Upper lobe of right lung (tissue), 1 donor: ENCODE results near the gene TEX54. TPM values are rescaled to one million over a fixed set of nuclear protein-coding genes. Genes with fewer than 3 reads are reported as not detected.

ENCODE experiments used
- ATAC-seq: fragments of 200-7000 bp; cut with Tn5 transposase; one replicate; pipeline ENCODE4 v1.9.1; 2020; ENCODE audit warnings: mild to moderate bottlenecking, moderate library complexity
- DNase-seq: peaks from one replicate; pipeline ENCODE4 v3.0.0-alpha.2; 2020
- H3K27ac ChIP-seq: fragments of 200-600 bp; one replicate; pipeline ENCODE4 v1.8.0; 2022
- H3K27me3 ChIP-seq: fragments of 200-600 bp; one replicate; pipeline ENCODE4 v1.8.0; 2022; ENCODE audit warnings: mild to moderate bottlenecking
- H3K36me3 ChIP-seq: fragments of 200-600 bp; one replicate; pipeline ENCODE4 v1.8.0; 2022
- H3K4me1 ChIP-seq: fragments of 200-600 bp; one replicate; pipeline ENCODE4 v1.8.0; 2022
- H3K4me3 ChIP-seq: fragments of 200-600 bp; one replicate; pipeline ENCODE4 v1.8.0; 2022; ENCODE audit warnings: mild to moderate bottlenecking
- H3K9me3 ChIP-seq: fragments of 200-600 bp; one replicate; pipeline ENCODE4 v1.8.0; 2022
- intact Hi-C: fragments of 100-400 bp; cut with DNase I; formaldehyde crosslinking; loops from one replicate; pipeline ENCODE4 v1.11.0; 2022
- microRNA-seq: library from miRNA; unstranded; fragments of <30 nt; microRNA quantifications from one replicate; pipeline ENCODE4 v1.2.0, GENCODE V29; 2020; ENCODE audit warnings: borderline microRNAs expressed
- total RNA-seq: library from RNA; stranded (reverse); fragmentation: NEBNext Ultra II Directional; extraction: Animal tissue kit (Norgen Biotek cat#: 25700); gene quantifications from one replicate; pipeline ENCODE4 v1.2.1, GENCODE V29; 2021
- TF ChIP-seq, protein P1 (sequence below): fragments of 200-600 bp; IDR thresholded peaks from one replicate; pipeline ENCODE4 v1.8.0; 2022; ENCODE audit warnings: antibody characterized with exemption
- donor health status: DM: no; HTN: yes; CAD: no; lungs with severe emphysema.

TEX54 gene
- total RNA-seq, 1 donor from 2014 or later, result not detected

- Histone ChIP-seq H3K9me3 (no peaks in the 10 kb centered on the region), H3K27me3 (no peaks in the 10 kb centered on the region), H3K27ac (no peak overlapping the region), H3K4me3 (no peak overlapping the region), H3K4me1 (peaks cover 44% of the 10 kb centered on the region), H3K36me3 (peaks cover 45% of the 10 kb centered on the region)
- intact Hi-C loops, result no loop called here
- DNase-seq (no peak), ATAC-seq (no peak)
- TF ChIP-seq, protein P1, sequence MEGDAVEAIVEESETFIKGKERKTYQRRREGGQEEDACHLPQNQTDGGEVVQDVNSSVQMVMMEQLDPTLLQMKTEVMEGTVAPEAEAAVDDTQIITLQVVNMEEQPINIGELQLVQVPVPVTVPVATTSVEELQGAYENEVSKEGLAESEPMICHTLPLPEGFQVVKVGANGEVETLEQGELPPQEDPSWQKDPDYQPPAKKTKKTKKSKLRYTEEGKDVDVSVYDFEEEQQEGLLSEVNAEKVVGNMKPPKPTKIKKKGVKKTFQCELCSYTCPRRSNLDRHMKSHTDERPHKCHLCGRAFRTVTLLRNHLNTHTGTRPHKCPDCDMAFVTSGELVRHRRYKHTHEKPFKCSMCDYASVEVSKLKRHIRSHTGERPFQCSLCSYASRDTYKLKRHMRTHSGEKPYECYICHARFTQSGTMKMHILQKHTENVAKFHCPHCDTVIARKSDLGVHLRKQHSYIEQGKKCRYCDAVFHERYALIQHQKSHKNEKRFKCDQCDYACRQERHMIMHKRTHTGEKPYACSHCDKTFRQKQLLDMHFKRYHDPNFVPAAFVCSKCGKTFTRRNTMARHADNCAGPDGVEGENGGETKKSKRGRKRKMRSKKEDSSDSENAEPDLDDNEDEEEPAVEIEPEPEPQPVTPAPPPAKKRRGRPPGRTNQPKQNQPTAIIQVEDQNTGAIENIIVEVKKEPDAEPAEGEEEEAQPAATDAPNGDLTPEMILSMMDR, result no peak
Measured at GRCh38 chr11:62789576-62789975, 43.1 kb downstream of the TEX54 start.

DNA sequence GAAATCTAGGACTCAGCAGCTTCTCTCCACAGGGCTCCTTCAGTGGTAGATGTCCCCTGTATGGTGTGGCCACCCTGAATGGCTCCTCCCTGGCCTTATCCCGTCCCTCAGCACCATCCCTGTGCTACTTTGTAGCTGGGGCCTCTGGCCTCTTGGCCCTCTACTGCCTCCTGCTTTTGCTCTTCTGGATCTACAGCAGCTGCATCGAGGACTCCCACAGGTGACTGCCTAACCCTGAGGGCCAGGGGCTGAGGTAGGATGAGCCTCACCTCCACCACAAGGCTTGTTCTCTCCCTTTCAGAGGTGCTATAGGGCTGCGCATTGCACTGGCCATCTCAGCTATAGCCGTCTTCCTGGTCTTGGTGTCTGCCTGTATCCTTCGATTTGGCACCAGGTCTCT lies 43.6 kb downstream of the TEX54 start:
- DNase-seq (no peak), ATAC-seq (no peak)
- Histone ChIP-seq H3K36me3 (peaks cover 39% of the 10 kb centered on the region), H3K27me3 (no peaks in the 10 kb centered on the region), H3K27ac (no peak overlapping the region), H3K4me1 (peaks cover 44% of the 10 kb centered on the region), H3K4me3 (no peak overlapping the region), H3K9me3 (no peaks in the 10 kb centered on the region)
- intact Hi-C loops, result no loop called here
- TF ChIP-seq, protein P1, result no peak

DNA sequence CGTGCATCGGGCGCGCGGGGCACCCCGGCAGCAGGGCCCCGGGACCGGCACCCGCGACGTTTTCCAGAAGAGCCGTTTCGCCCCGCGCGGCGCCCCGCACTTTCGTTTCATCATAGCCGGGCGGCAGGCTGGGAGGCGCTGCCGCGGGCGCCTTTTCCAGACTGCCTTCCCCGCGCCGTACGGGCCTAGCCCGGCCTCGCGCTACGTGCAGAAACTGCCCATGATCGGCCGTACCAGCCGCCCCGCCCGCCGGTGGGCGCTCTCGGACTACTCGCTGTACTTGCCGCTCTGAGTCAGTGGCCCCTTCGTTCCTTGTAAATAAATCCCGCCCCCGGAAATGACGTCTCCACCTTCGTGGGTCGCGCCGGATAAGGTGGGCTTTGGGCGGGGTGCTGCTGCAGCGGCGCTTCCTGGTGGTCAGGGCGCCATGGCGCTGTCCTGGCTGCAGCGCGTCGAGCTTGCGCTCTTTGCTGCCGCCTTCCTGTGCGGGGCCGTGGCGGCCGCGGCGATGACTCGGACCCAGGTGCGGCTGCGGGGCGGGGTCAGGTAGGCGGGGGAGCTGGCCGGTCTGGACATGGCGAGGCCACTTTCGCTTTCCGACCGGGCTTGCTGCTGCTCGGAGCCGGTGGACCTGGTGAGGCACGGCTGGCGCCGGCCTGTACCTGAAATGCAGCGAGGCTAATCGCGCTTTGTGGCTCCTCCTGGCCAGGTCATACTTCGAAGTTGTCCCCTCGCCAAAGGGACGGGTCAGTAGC lies 45.5 kb downstream of the TEX54 start, which contains the start of gene TMEM179B:
TSS of gene TMEM179B (plus strand) at position 398 of the 755 bp plus-strand sequence. CDS start at position 428, 30 bp downstream.
- Histone ChIP-seq H3K36me3 (peaks cover 28% of the 10 kb centered on the region), H3K9me3 (no peaks in the 10 kb centered on the region), H3K27ac (peak within 1 kb of the TSS; percentile 94), H3K4me1 (peaks cover 34% of the 10 kb centered on the region), H3K4me3 (peak within 1 kb of the TSS; percentile 74), H3K27me3 (no peaks in the 10 kb centered on the region)
- ATAC-seq, result peak; percentile 90
- intact Hi-C loops, result no loop called here
- TF ChIP-seq, protein P1, result peak; percentile 48
- DNase-seq, result peak; percentile 98

GRCh38 chr11:62786318-62787004 lies 46.2 kb downstream of the TEX54 start:
- DNase-seq, result peak; percentile 94
- H3K36me3 ChIP-seq, result peaks cover 28% of the 10 kb centered on the region
- no peaks in the 10 kb centered on the region for H3K9me3 ChIP-seq
- intact Hi-C loops, result no loop called here
- H3K27ac ChIP-seq, result peak overlapping the region; percentile 94
- H3K27me3 ChIP-seq, result no peaks in the 10 kb centered on the region
- TF ChIP-seq, protein P1, result peak; percentile 93
- peak; percentile 90 for ATAC-seq
- peaks cover 32% of the 10 kb centered on the region for H3K4me1 ChIP-seq
- H3K4me3 ChIP-seq, result peak overlapping the region; percentile 74

- Histone ChIP-seq H3K4me3 (no peak overlapping the region), H3K27ac (no peak overlapping the region), H3K36me3 (peaks cover 34% of the 10 kb centered on the region), H3K27me3 (no peaks in the 10 kb centered on the region), H3K9me3 (no peaks in the 10 kb centered on the region), H3K4me1 (peaks cover 9% of the 10 kb centered on the region)
- TF ChIP-seq, protein P1, result no peak
- DNase-seq (no peak), ATAC-seq (no peak)
- intact Hi-C loops, result no loop called here
Measured at GRCh38 chr11:62782753-62783152, 49.9 kb downstream of the TEX54 start.

Small RNAs within 50 kb of the gene (microRNA-seq; reads per million reads assigned to microRNA genes)
- gene MIR6514, result 1.7 reads per million, percentile 3 among the genes with 10 or more reads in this experiment
- not detected for gene MIR6748

Other genes starting within 250 kb of the TEX54 start
- 17.6 TPM for gene TUT1, start 241.3 kb downstream of the TEX54 start, total RNA-seq
- gene MTA2, start 231.0 kb downstream of the TEX54 start, total RNA-seq, result 75.0 TPM
- 91.1 TPM for gene EML3, start 220.1 kb downstream of the TEX54 start, total RNA-seq
- 5.2 TPM for gene ROM1, start 219.6 kb downstream of the TEX54 start, total RNA-seq
- 40.1 TPM for gene B3GAT3, start 210.9 kb downstream of the TEX54 start, total RNA-seq
- gene GANAB, start 186.2 kb downstream of the TEX54 start, total RNA-seq, result 229 TPM
- gene INTS5, start 179.5 kb downstream of the TEX54 start, total RNA-seq, result 18.8 TPM
- 41.7 TPM for gene C11orf98, start 167.6 kb downstream of the TEX54 start, total RNA-seq
- gene CSKMT, start 167.5 kb downstream of the TEX54 start, total RNA-seq, result 14.6 TPM
- 5.7 TPM for gene UQCC3, start 161.2 kb downstream of the TEX54 start, total RNA-seq
- 6.1 TPM for gene LBHD1, start 160.6 kb downstream of the TEX54 start, total RNA-seq
- 95.2 TPM for gene UBXN1, start 153.8 kb downstream of the TEX54 start, total RNA-seq
- gene LRRN4CL, start 143.3 kb downstream of the TEX54 start, total RNA-seq, result 2.0 TPM
- 65.6 TPM for gene BSCL2, start 125.4 kb downstream of the TEX54 start, total RNA-seq
- gene GNG3, start 125.2 kb downstream of the TEX54 start, total RNA-seq, result not detected
- 43.1 TPM for gene HNRNPUL2, start 105.4 kb downstream of the TEX54 start, total RNA-seq
- 31.3 TPM for gene TTC9C, start 104.4 kb downstream of the TEX54 start, total RNA-seq
- 12.5 TPM for gene ZBTB3, start 78.7 kb downstream of the TEX54 start, total RNA-seq
- 54.7 TPM for gene POLR2G, start 71.3 kb downstream of the TEX54 start, total RNA-seq
- gene TAF6L, start 61.4 kb downstream of the TEX54 start, total RNA-seq, result 23.9 TPM
- 52.4 TPM for gene TMEM179B, start 45.4 kb downstream of the TEX54 start, total RNA-seq
- gene TMEM223, start 40.8 kb downstream of the TEX54 start, total RNA-seq, result 14.8 TPM
- 96.2 TPM for gene NXF1, start 27.4 kb downstream of the TEX54 start, total RNA-seq
- gene STX5, start 790 bp downstream of the TEX54 start, total RNA-seq, result 40.9 TPM
- 43.9 TPM for gene WDR74, start 6.7 kb upstream of the TEX54 start, total RNA-seq
- gene SLC3A2, start 48.1 kb upstream of the TEX54 start, total RNA-seq, result 255 TPM
- gene CHRM1, start 88.5 kb upstream of the TEX54 start, total RNA-seq, result 4.7 TPM
- not detected for gene SLC22A6, start 152.1 kb upstream of the TEX54 start, total RNA-seq
- not detected for gene SLC22A8, start 183.0 kb upstream of the TEX54 start, total RNA-seq